ENCODE data around the gene TKT. TPM values are rescaled to one million over a fixed set of nuclear protein-coding genes. Genes with fewer than 3 reads are reported as not detected.

TKT gene
- total and polyA plus RNA-seq, 2 of the 4 experiments (the other 2 are of a cell fraction) = 280 to 349 TPM

GRCh38 chr3:53287131-53287629, 31.4 kb upstream of the TKT start:
- WGBS, 2 experiments (ENCODE audit: extremely low coverage in 2 of 2, insufficient read length in 1 of 2) = no CpG with 5 or more reads among the region's 4 CpGs
- Histone ChIP-seq H3K4me2 (ENCODE audit: low read depth, low read length) (0 out of 2 replicates have a peak overlapping the region, but pooled peaks have one; percentile 36), H2BK15ac (ENCODE audit: low read depth, low read length) (no peak overlapping the region), H3K18ac (ENCODE audit: low read depth, low read length) (no peak overlapping the region), H4K20me1 (ENCODE audit: insufficient read depth, low read length) (no peaks in the 10 kb centered on the region), H3K36me3 (ENCODE audit: control insufficient read depth, insufficient read depth, low read length) (peaks cover 26% of the 10 kb centered on the region), H2BK120ac (ENCODE audit: low read depth, low read length) (no peak overlapping the region), H3K4me3 (ENCODE audit: insufficient read depth, low read depth, low read length) (no peak overlapping the region), H3K27ac (ENCODE audit: insufficient read depth, low read length) (peak overlapping the region; percentile 43; the same call in 1 of the 2 replicates), H3K9me1 (ENCODE audit: insufficient read depth, low read length) (0 out of 2 replicates have a peak, but pooled peaks cover 10% of the 10 kb centered on the region), H4K5ac (ENCODE audit: low read depth, low read length) (peak overlapping the region; percentile 38; the same call in 1 of the 2 replicates), H4K8ac (ENCODE audit: low read depth in 2 of 2, low read length in 2 of 2) (no peak overlapping the region), H3K9me3 (ENCODE audit: control insufficient read depth, insufficient read depth, low read length) (no peaks in the 10 kb centered on the region), H3K79me1 (ENCODE audit: low read depth in 1 of 2, low read length in 2 of 2) (peaks cover 0 to 3% of the 10 kb centered on the region in 2 experiments; a peak in 1 of 4 replicates), H3K23ac (ENCODE audit: low read depth, low read length) (no peak overlapping the region), H2AK5ac (ENCODE audit: low read depth, low read length) (no peak overlapping the region; the same call in 1 of the 2 replicates), H3K14ac (replicated peaks; ENCODE audit: low read depth, low read length) (no peak overlapping the region), H3K9ac (ENCODE audit: low read depth, low read length) (no peak overlapping the region), H4K91ac (ENCODE audit: insufficient read depth, low read depth, low read length) (no peak overlapping the region), H3K27me3 (ENCODE audit: control insufficient read depth, insufficient read depth, low read length) (no peaks in the 10 kb centered on the region), H2BK5ac (ENCODE audit: low read depth, low read length, poor library complexity, severe bottlenecking) (peak overlapping the region; percentile 38), H3K56ac (ENCODE audit: extremely low read depth, insufficient read depth, low read length) (no peak overlapping the region; the same call in 1 of the 2 replicates), H2BK20ac (ENCODE audit: low read depth, low read length) (no peak overlapping the region), H2AK9ac (replicated peaks; ENCODE audit: low read depth, low read length, poor library complexity) (no peak overlapping the region), H2AFZ (replicated peaks; ENCODE audit: low read length, poor library complexity) (no peak overlapping the region), H3K4me1 (ENCODE audit: control insufficient read depth, insufficient read depth, low read length) (peaks cover 6% of the 10 kb centered on the region), H3K4ac (ENCODE audit: low read depth, low read length) (no peak overlapping the region)
- no peak for TF ChIP-seq MXI1 (IDR thresholded peaks at IDR 0.05; ENCODE audit: borderline replicate concordance, low read depth, low read length)
- TF ChIP-seq MAFK (IDR thresholded peaks at IDR 0.05; ENCODE audit: low read depth, low read length) = no peak
- TF ChIP-seq CHD1 (IDR thresholded peaks at IDR 0.05; ENCODE audit: low read depth, low read length) = no peak
- no peak for TF ChIP-seq ELK1 (IDR thresholded peaks at IDR 0.05; ENCODE audit: borderline replicate concordance, low read depth, low read length)
- TF ChIP-seq CTCF (conservative IDR thresholded peaks at IDR 0.05; ENCODE audit: low read depth, low read length) = no peak
- TF ChIP-seq FOS (IDR thresholded peaks at IDR 0.05; ENCODE audit: low read depth, low read length) = no peak
- no peak for TF ChIP-seq NFE2L2 (IDR thresholded peaks at IDR 0.05; ENCODE audit: low read depth, low read length)
- TF ChIP-seq BHLHE40 (IDR thresholded peaks at IDR 0.05; ENCODE audit: low read depth, low read length) = no peak
- ChIA-PET POLR2A (ENCODE audit: unreplicated experiment) (no interaction called here), CTCF (interaction anchor here (0.8 to 1.4 kb wide), 2 partner anchors 12 to 67 kb away, joined by 3 to 4 read pairs; no protein-coding TSS in a partner anchor)
- intact Hi-C loops (cut with micrococcal nuclease) = loop anchor here (5.0 kb wide), 1 partner anchor 175 kb away; no protein-coding TSS in a partner anchor
- DNase-seq (peak; percentile 76), ATAC-seq (ENCODE audit: low read depth) (peak; percentile 85)
- in situ Hi-C loops (cut with MboI; ENCODE audit: low sequenced_read_pairs) = loop anchor here (25.0 kb wide), 1 partner anchor 600 kb away; the partner anchor contains the start of genes ACTR8 and SELENOK
- no TSS peak for BruUV-seq (replicated peaks)
- dilution Hi-C loops (cut with HindIII; ENCODE audit: low sequenced_read_pairs, unreplicated experiment) = no loop called here

Measured in IMR-90 (cell line).